Colonic mucosa (tissue), 4 donors: ENCODE data around the gene MBD3L3. TPM values are rescaled to one million over a fixed set of nuclear protein-coding genes. Genes with fewer than 3 reads are reported as not detected.

Source experiments
- DNase-seq: peaks from one replicate; pipeline ENCODE4 v3.0.0-alpha.2; 2020
- H3K27ac ChIP-seq: fragments of 200-600 bp; one replicate; pipeline ENCODE4 v1.8.0; 2021
- H3K27me3 ChIP-seq: fragments of 200-600 bp; one replicate; pipeline ENCODE4 v1.8.0; 2021
- H3K36me3 ChIP-seq: fragments of 200-600 bp; one replicate; pipeline ENCODE4 v1.8.0; 2021
- H3K4me1 ChIP-seq: fragments of 200-600 bp; one replicate; pipeline ENCODE4 v1.8.0; 2021; ENCODE audit warnings: mild to moderate bottlenecking
- H3K4me3 ChIP-seq: fragments of 200-600 bp; one replicate; pipeline ENCODE4 v1.8.0; 2021
- H3K9ac ChIP-seq, 2 donors: one replicate each; pipeline ENCODE4 v1.7.0; 2013; ENCODE audit warnings: control low read depth in 2 of 2, low read depth in 2 of 2, low read length in 2 of 2
- H3K9me3 ChIP-seq: fragments of 200-600 bp; one replicate; pipeline ENCODE4 v1.8.0; 2021
- intact Hi-C: fragments of 100-400 bp; cut with DNase I; formaldehyde crosslinking; loops from one replicate; pipeline ENCODE4 v1.14.1; 2022
- total RNA-seq, 2 donors: library from RNA; stranded (reverse); fragmentation: NEBNext Ultra II Directional in 1 of 2; extraction: Animal tissue kit (Norgen Biotek cat#: 25700) in 1 of 2; gene quantifications; one replicate each; pipeline ENCODE4 v1.2.1, GENCODE V29; 2021
- TF ChIP-seq, protein P1 (sequence below): fragments of 200-600 bp; IDR thresholded peaks from one replicate; pipeline ENCODE4 v1.8.0; 2022; ENCODE audit warnings: antibody characterized with exemption, mild to moderate bottlenecking
- donor health status: healthy.
- donor health status: DM: no; HTN: no; CAD: no.
- donor health status: DM: no; HTN: no; CAD: no.

The MBD3L3 gene
- total RNA-seq, 2 donors from 2014 or later = not detected

DNA sequence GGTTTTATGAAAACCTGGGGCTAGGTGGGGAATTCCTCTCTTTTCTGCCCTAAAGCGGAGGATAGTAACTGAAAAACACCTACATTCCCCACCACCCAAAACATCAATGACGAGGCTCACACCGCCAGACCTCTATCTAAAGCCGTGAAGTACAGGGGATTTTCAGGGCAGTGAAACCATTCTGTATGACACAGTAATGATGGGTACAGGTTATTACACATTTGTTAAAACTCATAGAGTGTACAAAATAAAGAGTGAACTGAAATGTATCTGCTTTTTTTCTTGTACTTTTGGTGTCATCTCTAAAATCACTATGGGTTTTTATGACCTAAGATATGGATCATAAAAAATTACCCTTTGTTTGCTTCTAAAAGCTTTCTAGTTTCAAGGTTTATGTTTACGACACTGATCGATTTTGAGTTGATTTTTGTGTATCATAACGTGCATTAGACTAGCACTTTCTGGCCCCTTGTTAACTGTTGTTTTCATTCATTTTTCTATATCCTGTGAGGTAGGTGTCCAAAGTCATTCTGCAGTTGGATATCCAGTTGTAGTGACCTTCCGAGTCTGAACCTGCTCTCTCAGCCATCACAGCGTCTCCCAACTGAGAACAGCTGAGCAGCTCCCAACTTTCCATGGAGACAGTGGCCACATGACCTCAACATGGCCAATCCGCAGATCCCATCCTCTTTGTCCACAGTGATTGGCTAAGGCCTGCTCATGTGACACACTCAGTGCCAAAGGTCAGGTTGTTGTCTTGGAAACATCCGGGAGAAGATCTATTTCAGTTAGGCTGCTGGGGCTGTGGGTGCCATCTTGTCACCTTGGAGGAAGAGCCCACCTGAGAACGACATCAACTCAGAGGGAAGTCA is 47.5 kb downstream of the MBD3L3 start:
- Histone ChIP-seq H3K4me1 (no peaks in the 10 kb centered on the region), H3K27me3 (no peaks in the 10 kb centered on the region), H3K9me3 (no peaks in the 10 kb centered on the region), H3K36me3 (no peaks in the 10 kb centered on the region), H3K27ac (no peak overlapping the region), H3K4me3 (no peak overlapping the region), H3K9ac (no peak overlapping the region)
- intact Hi-C loops = no loop called here
- DNase-seq = peak; percentile 4
- TF ChIP-seq, protein P1, sequence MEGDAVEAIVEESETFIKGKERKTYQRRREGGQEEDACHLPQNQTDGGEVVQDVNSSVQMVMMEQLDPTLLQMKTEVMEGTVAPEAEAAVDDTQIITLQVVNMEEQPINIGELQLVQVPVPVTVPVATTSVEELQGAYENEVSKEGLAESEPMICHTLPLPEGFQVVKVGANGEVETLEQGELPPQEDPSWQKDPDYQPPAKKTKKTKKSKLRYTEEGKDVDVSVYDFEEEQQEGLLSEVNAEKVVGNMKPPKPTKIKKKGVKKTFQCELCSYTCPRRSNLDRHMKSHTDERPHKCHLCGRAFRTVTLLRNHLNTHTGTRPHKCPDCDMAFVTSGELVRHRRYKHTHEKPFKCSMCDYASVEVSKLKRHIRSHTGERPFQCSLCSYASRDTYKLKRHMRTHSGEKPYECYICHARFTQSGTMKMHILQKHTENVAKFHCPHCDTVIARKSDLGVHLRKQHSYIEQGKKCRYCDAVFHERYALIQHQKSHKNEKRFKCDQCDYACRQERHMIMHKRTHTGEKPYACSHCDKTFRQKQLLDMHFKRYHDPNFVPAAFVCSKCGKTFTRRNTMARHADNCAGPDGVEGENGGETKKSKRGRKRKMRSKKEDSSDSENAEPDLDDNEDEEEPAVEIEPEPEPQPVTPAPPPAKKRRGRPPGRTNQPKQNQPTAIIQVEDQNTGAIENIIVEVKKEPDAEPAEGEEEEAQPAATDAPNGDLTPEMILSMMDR = no peak

DNA sequence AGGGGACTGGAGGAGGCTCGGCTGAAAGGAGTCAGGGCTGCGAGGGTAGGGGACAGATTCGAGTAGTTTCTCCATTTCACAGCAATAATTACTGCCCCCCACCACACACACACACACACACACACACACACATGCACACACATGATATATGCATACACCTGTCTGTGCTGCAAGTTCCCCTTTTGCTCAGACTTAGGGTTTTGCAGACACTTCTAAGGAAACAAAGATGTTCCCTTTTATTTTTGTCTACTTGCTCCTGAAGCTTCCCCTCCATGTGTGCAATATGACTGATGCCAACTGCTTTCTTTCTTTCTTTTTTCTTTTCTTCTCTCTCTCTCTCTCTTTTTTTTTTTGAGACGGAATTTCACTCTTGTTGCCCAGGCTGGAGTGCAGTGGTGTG is 50.6 kb downstream of the MBD3L3 start:
- Histone ChIP-seq H3K4me1 (no peaks in the 10 kb centered on the region), H3K27ac (no peak overlapping the region), H3K27me3 (no peaks in the 10 kb centered on the region), H3K36me3 (no peaks in the 10 kb centered on the region), H3K9me3 (no peaks in the 10 kb centered on the region), H3K4me3 (no peak overlapping the region), H3K9ac (no peak overlapping the region)
- intact Hi-C loops = no loop called here
- TF ChIP-seq, protein P1 = no peak
- DNase-seq = no peak

Other genes starting within 250 kb of the MBD3L3 start
- gene ADGRE1, start 171.1 kb downstream of the MBD3L3 start, total RNA-seq = under 1 TPM; 0.15 to 0.85 TPM
- not detected for gene MBD3L2B, start 37.2 kb downstream of the MBD3L3 start, total RNA-seq
- gene MBD3L5, start 28.1 kb downstream of the MBD3L3 start, total RNA-seq = not detected
- gene MBD3L4, start 18.5 kb downstream of the MBD3L3 start, total RNA-seq = not detected
- gene MBD3L2, start 9.4 kb downstream of the MBD3L3 start, total RNA-seq = not detected
- 1 to 10 TPM; 7.5 to 7.9 TPM for gene ZNF557, start 11.0 kb upstream of the MBD3L3 start, total RNA-seq
- gene INSR, start 235.7 kb upstream of the MBD3L3 start, total RNA-seq = 10 to 100 TPM; 58.7 to 62.2 TPM